Left ventricle myocardium superior (tissue), 1 donor: ENCODE measurements around the gene PRRG4. TPM values are rescaled to one million over a fixed set of nuclear protein-coding genes. Genes with fewer than 3 reads are reported as not detected.

Source experiments
- ATAC-seq: fragments of 200-7000 bp; cut with Tn5 transposase; one replicate; pipeline ENCODE4 v1.9.1; 2020; ENCODE audit warnings: mild to moderate bottlenecking, moderate library complexity
- DNase-seq: peaks from one replicate; pipeline ENCODE4 v3.0.0-alpha.2; 2020
- intact Hi-C: fragments of 100-400 bp; cut with micrococcal nuclease; formaldehyde crosslinking; loops from one replicate; pipeline ENCODE4 v1.11.0; 2022
- total RNA-seq: library from RNA; stranded (reverse); fragmentation: NEBNext Ultra II Directional; extraction: Animal tissue kit (Norgen Biotek cat#: 25700); gene quantifications from one replicate; pipeline ENCODE4 v1.2.1, GENCODE V29; 2021
- donor health status: DM: no; HTN: yes; CAD: no; lungs with severe emphysema.

PRRG4 gene
- total RNA-seq, 1 donor from 2014 or later: 0.62 TPM

GRCh38 chr11:32897103-32897502, 67.4 kb downstream of the PRRG4 start:
- ATAC-seq (no peak), DNase-seq (no peak)

DNA sequence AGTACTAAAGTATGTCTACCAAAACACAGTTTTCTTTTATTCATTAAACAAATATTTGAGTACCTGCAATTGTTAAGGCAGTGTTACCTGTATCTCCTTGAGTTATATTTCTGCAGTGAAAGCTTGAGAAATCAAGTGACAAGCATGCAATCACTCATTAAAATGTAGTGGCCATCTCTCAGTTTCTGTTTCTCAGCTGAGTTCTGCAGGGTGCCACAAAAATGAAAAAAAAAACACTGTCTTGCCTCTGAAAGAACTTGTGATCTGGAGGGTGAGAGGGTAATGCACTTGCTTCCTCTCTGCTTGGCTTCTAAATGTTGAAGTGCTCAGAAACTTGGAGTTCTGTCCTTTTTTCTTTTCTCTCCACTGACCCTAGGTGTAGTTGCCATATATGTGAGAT, 69.7 kb downstream of the PRRG4 start:
- intact Hi-C loops: no loop called here
- ATAC-seq: no peak
- DNase-seq: no peak

More at GRCh38 chr11:32897103-32897502, 67.4 kb downstream of the PRRG4 start:
- intact Hi-C loops: no loop called here

- DNase-seq (no peak), ATAC-seq (no peak)
- intact Hi-C loops: no loop called here
These were observed 72.5 kb downstream of the PRRG4 start for GRCh38 chr11:32902089-32902665.

GRCh38 chr11:32905028-32905667, 75.4 kb downstream of the PRRG4 start:
- intact Hi-C loops: no loop called here
- peak; percentile 20 for ATAC-seq
- no peak for DNase-seq

Other genes starting within 250 kb of the PRRG4 start
- gene EIF3M, start 246.1 kb upstream of the PRRG4 start, total RNA-seq: 198 TPM
- gene CCDC73, start 35.3 kb upstream of the PRRG4 start, total RNA-seq: not detected
- gene QSER1, start 62.9 kb downstream of the PRRG4 start, total RNA-seq: 16.5 TPM
- 0.37 TPM for gene DEPDC7, start 186.0 kb downstream of the PRRG4 start, total RNA-seq
- 6.5 TPM for gene TCP11L1, start 209.6 kb downstream of the PRRG4 start, total RNA-seq